GOT3 (cell line): Measurements from ENCODE around the gene NRARP.
"Not testable (repeated sequence)": the region's sequence is repeated elsewhere in the genome, so short reads cannot be mapped to it uniquely, and the experiment has no call there.

Source experiments
- DNase-seq: peaks from one replicate; lab custom pipeline; 2025; ENCODE audit warnings: mixed read lengths; lab: John Stamatoyannopoulos, UW

Gene NRARP

GRCh38 chr9:137276473-137277328 lies 25.4 kb downstream of the NRARP start:
- DNase-seq: no peak

GRCh38 chr9:137275588-137276472 lies 26.2 kb downstream of the NRARP start:
- no peak for DNase-seq

GRCh38 chr9:137275203-137275587 lies 26.9 kb downstream of the NRARP start:
- no peak for DNase-seq

- DNase-seq: no peak
These were observed 28.3 kb downstream of the NRARP start for GRCh38 chr9:137273611-137274320.

GRCh38 chr9:137273095-137273490 lies 29.0 kb downstream of the NRARP start:
- no peak for DNase-seq

- DNase-seq: no peak
These were observed 29.6 kb downstream of the NRARP start for GRCh38 chr9:137272241-137273094.

GRCh38 chr9:137271696-137272076 lies 30.4 kb downstream of the NRARP start:
- no peak for DNase-seq

GRCh38 chr9:137270929-137271695 lies 31.0 kb downstream of the NRARP start:
- no peak for DNase-seq

- DNase-seq: no peak
These were observed 32.8 kb downstream of the NRARP start for GRCh38 chr9:137269231-137269772.

- DNase-seq: no peak
These were observed 33.4 kb downstream of the NRARP start for GRCh38 chr9:137268538-137269201.

GRCh38 chr9:137267933-137268355 lies 34.1 kb downstream of the NRARP start:
- DNase-seq: no peak

GRCh38 chr9:137266585-137267453 lies 35.3 kb downstream of the NRARP start:
- no peak for DNase-seq

- no peak for DNase-seq
These were observed 35.9 kb downstream of the NRARP start for GRCh38 chr9:137266162-137266527.

- DNase-seq: no peak
These were observed 36.4 kb downstream of the NRARP start for GRCh38 chr9:137265496-137266161.

GRCh38 chr9:137264067-137264466 lies 38.0 kb downstream of the NRARP start:
- DNase-seq: no peak

- no peak for DNase-seq
These were observed 38.6 kb downstream of the NRARP start for GRCh38 chr9:137263506-137263905.

- no peak for DNase-seq
These were observed 39.2 kb downstream of the NRARP start for GRCh38 chr9:137262909-137263285.

GRCh38 chr9:137262173-137262908 lies 39.7 kb downstream of the NRARP start:
- not testable (repeated sequence) for DNase-seq
